CD8-positive, alpha-beta memory T cell (primary cell): ENCODE measurements around the gene GRIN2B. TPM values are rescaled to one million over a fixed set of nuclear protein-coding genes. Genes with fewer than 3 reads are reported as not detected.

ENCODE experiments used
- CTCF ChIA-PET: fragments of 350-600 bp; sonication (Branson Sonifier 250); formaldehyde crosslinking; loops from one replicate; lab custom pipeline; 2021; ENCODE audit warnings: antibody characterized with exemption; lab: Charles Lee
- POLR2A ChIA-PET: fragments of 350-600 bp; sonication (Branson Sonifier 250); formaldehyde crosslinking; loops from one replicate; lab custom pipeline; 2021; ENCODE audit warnings: antibody characterized with exemption; lab: Charles Lee
- DNase-seq, 5 donors: peaks; one replicate each; pipeline versions ENCODE4 v3.0.0 to v3.0.0-alpha.2; 2020 to 2022; ENCODE audit warnings: mixed read lengths in 1 of 5
- H3K27ac ChIP-seq: one replicate; pipeline ENCODE4 v1.7.0; 2013; ENCODE audit warnings: low read depth, mild to moderate bottlenecking, low read length, moderate library complexity
- H3K27me3 ChIP-seq: 2 replicates; pipeline ENCODE4 v1.7.0; 2013; ENCODE audit warnings: low read length, mild to moderate bottlenecking; ENCODE audit not compliant: insufficient read depth, poor library complexity, severe bottlenecking
- H3K36me3 ChIP-seq: 2 replicates; pipeline ENCODE4 v1.7.0; 2013; ENCODE audit warnings: mild to moderate bottlenecking, low read length, moderate library complexity; ENCODE audit not compliant: insufficient read depth
- H3K4me1 ChIP-seq: 2 replicates; pipeline ENCODE4 v1.7.0; 2013; ENCODE audit warnings: mild to moderate bottlenecking, low read length, moderate library complexity; ENCODE audit not compliant: insufficient read depth
- H3K4me3 ChIP-seq: 2 replicates; pipeline ENCODE4 v1.7.0; 2013; ENCODE audit warnings: mild to moderate bottlenecking, low read length
- H3K9me3 ChIP-seq: 2 replicates; pipeline ENCODE4 v1.7.0; 2013; ENCODE audit warnings: mild to moderate bottlenecking, low read length
- H3K27ac Mint-ChIP-seq, 8 donors: one replicate each; pipeline ENCODE4 v1.8.0; 2020 to 2021; ENCODE audit warnings: mixed read lengths in 8 of 8, mild to moderate bottlenecking in 6 of 8, inconsistent platforms in 3 of 8, moderate library complexity in 3 of 8
- H3K27me3 Mint-ChIP-seq, 2 donors: one replicate each; pipeline ENCODE4 v1.8.0; 2020 to 2021; ENCODE audit warnings: mixed read lengths in 2 of 2, mild to moderate bottlenecking in 1 of 2, moderate library complexity in 1 of 2
- H3K36me3 Mint-ChIP-seq, 3 donors: one replicate each; pipeline ENCODE4 v1.8.0; 2020 to 2021; ENCODE audit warnings: mixed read lengths in 3 of 3, inconsistent platforms in 1 of 3, mild to moderate bottlenecking in 1 of 3
- H3K4me1 Mint-ChIP-seq, 3 donors: one replicate each; pipeline ENCODE4 v1.8.0; 2020 to 2021; ENCODE audit warnings: mixed read lengths in 3 of 3, inconsistent platforms in 1 of 3, mild to moderate bottlenecking in 1 of 3
- H3K4me3 Mint-ChIP-seq, 7 donors: one replicate each; pipeline ENCODE4 v1.8.0; 2020 to 2021; ENCODE audit warnings: mixed read lengths in 7 of 7, mild to moderate bottlenecking in 6 of 7, moderate library complexity in 4 of 7, inconsistent platforms in 2 of 7
- H3K9me3 Mint-ChIP-seq, 5 donors: one replicate each; pipeline ENCODE4 v1.8.0; 2020 to 2022; ENCODE audit warnings: mixed read lengths in 5 of 5, mild to moderate bottlenecking in 3 of 5, moderate library complexity in 2 of 5, inconsistent platforms in 1 of 5
- polyA plus RNA-seq: library from polyadenylated mRNA; unstranded; fragments of 300-500 nt; fragmentation: Illumina TruSeq; gene quantifications from one replicate; pipeline ENCODE4 v1.2.3, GENCODE V29; 2021
- total RNA-seq, 2 experiments: library from RNA; stranded (reverse); gene quantifications; one replicate each; pipeline ENCODE4 v1.2.3, GENCODE V29; 2021

GRIN2B gene
- total RNA-seq (not detected), polyA plus RNA-seq (not detected)

DNA sequence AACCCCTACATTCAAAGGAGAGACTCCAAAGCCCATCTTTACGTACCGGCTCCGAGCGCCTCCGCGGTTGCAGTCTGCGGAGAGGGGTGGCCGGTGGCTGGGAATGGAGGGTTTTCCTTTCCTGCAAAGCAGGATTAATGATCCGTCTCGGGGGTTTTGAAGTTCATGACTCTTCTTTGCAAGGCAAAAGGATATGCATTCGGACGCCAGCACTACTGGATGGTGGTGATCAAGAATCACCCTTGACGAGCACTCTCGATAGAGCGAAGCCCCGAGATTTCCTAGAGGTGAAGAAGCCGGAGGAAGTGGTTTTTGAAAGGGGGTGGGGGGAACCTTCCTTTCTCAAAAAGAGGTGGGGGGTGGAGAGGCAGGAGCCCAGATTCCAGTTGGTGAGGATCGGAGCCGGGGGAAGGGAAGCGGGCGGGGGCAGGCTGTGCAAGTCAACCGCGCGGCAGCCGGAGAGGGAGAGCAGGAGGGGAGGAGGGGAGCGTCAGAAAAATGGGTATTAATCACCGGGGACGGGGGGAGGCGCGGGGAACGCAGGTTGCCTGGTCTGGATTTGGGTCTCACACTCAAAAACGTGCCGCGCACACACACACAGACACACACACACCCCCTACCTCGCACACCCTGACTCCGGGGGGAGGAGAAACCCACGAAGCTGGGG, at the start of gene GRIN2B:
GRIN2B (minus strand) TSS at position 307 of the 667 bp plus-strand sequence. CDS start 115,394 bp downstream, outside the sequence.
- Histone ChIP-seq H3K4me3 (no peak within 1 kb of the TSS), H3K4me1 (no peaks in the 10 kb centered on the region), H3K36me3 (no peaks in the 10 kb centered on the region), H3K27ac (no peak within 1 kb of the TSS), H3K27me3 (no peaks in the 10 kb centered on the region), H3K9me3 (no peaks in the 10 kb centered on the region)
- H3K36me3 Mint-ChIP-seq: no peaks in the 10 kb centered on the region
- no peak for DNase-seq
- no peak within 1 kb of the TSS for H3K27ac Mint-ChIP-seq
- H3K9me3 Mint-ChIP-seq: peaks cover 0 to 5% (median 3%) of the 10 kb centered on the region in 5 donors
- ChIA-PET POLR2A (no interaction called here), CTCF (no interaction called here)
- peaks cover 8 to 13% (median 12%) of the 10 kb centered on the region in 3 donors for H3K4me1 Mint-ChIP-seq
- H3K27me3 Mint-ChIP-seq: peaks cover 41 to 74% of the 10 kb centered on the region in 2 donors
- H3K4me3 Mint-ChIP-seq: peak within 1 kb of the TSS in 3 of 7 donors; percentile 5 to 56 (median 32)

- Mint-ChIP-seq H3K4me1 (no peaks in the 10 kb centered on the region), H3K27me3 (peaks cover 0 to 13% of the 10 kb centered on the region in 2 donors), H3K4me3 (no peak overlapping the region), H3K9me3 (peaks cover 0 to 4% (median 0%) of the 10 kb centered on the region in 5 donors), H3K27ac (no peak overlapping the region), H3K36me3 (no peaks in the 10 kb centered on the region)
- H3K4me1 ChIP-seq: no peaks in the 10 kb centered on the region
- no peaks in the 10 kb centered on the region for H3K9me3 ChIP-seq
- H3K4me3 ChIP-seq: no peak overlapping the region
- H3K27ac ChIP-seq: no peak overlapping the region
- no peaks in the 10 kb centered on the region for H3K27me3 ChIP-seq
- POLR2A ChIA-PET: no interaction called here
- H3K36me3 ChIP-seq: no peaks in the 10 kb centered on the region
- CTCF ChIA-PET: no interaction called here
- DNase-seq: no peak
These were observed 45.1 kb upstream of the GRIN2B start for GRCh38 chr12:14026537-14026936.

- Histone ChIP-seq H3K36me3 (no peaks in the 10 kb centered on the region), H3K9me3 (no peaks in the 10 kb centered on the region), H3K27ac (no peak overlapping the region), H3K4me3 (no peak overlapping the region), H3K4me1 (no peaks in the 10 kb centered on the region), H3K27me3 (no peaks in the 10 kb centered on the region)
- no peaks in the 10 kb centered on the region for H3K36me3 Mint-ChIP-seq
- no peak for DNase-seq
- CTCF ChIA-PET: no interaction called here
- no peak overlapping the region for H3K4me3 Mint-ChIP-seq
- no peak overlapping the region for H3K27ac Mint-ChIP-seq
- POLR2A ChIA-PET: no interaction called here
- H3K27me3 Mint-ChIP-seq: peaks cover 0 to 13% of the 10 kb centered on the region in 2 donors
- H3K4me1 Mint-ChIP-seq: no peaks in the 10 kb centered on the region
- H3K9me3 Mint-ChIP-seq: peaks cover 0 to 4% (median 0%) of the 10 kb centered on the region in 5 donors
These were observed 43.2 kb upstream of the GRIN2B start for GRCh38 chr12:14024591-14024990.

- Mint-ChIP-seq H3K27me3 (no peaks in the 10 kb centered on the region), H3K4me3 (no peak overlapping the region), H3K9me3 (no peaks in the 10 kb centered on the region), H3K36me3 (no peaks in the 10 kb centered on the region), H3K27ac (no peak overlapping the region), H3K4me1 (no peaks in the 10 kb centered on the region)
- DNase-seq: no peak
- CTCF ChIA-PET: no interaction called here
- H3K4me1 ChIP-seq: no peaks in the 10 kb centered on the region
- no peaks in the 10 kb centered on the region for H3K9me3 ChIP-seq
- H3K27me3 ChIP-seq: no peaks in the 10 kb centered on the region
- POLR2A ChIA-PET: no interaction called here
- H3K4me3 ChIP-seq: no peak overlapping the region
- no peak overlapping the region for H3K27ac ChIP-seq
- H3K36me3 ChIP-seq: no peaks in the 10 kb centered on the region
These were observed 36.7 kb upstream of the GRIN2B start for GRCh38 chr12:14018080-14018479.

GRCh38 chr12:14010989-14011388, 29.6 kb upstream of the GRIN2B start:
- Mint-ChIP-seq H3K4me1 (no peaks in the 10 kb centered on the region), H3K27me3 (peaks cover 0 to 1% of the 10 kb centered on the region in 2 donors), H3K4me3 (no peak overlapping the region), H3K9me3 (peaks cover 0 to 3% (median 0%) of the 10 kb centered on the region in 5 donors), H3K36me3 (no peaks in the 10 kb centered on the region), H3K27ac (no peak overlapping the region)
- Histone ChIP-seq H3K4me3 (no peak overlapping the region), H3K27ac (no peak overlapping the region), H3K4me1 (no peaks in the 10 kb centered on the region), H3K27me3 (no peaks in the 10 kb centered on the region), H3K36me3 (no peaks in the 10 kb centered on the region), H3K9me3 (no peaks in the 10 kb centered on the region)
- CTCF ChIA-PET: no interaction called here
- no peak for DNase-seq
- POLR2A ChIA-PET: no interaction called here

GRCh38 chr12:14007639-14008038, 26.2 kb upstream of the GRIN2B start:
- Mint-ChIP-seq H3K4me3 (no peak overlapping the region), H3K36me3 (no peaks in the 10 kb centered on the region), H3K27ac (no peak overlapping the region), H3K9me3 (peaks cover 0 to 6% (median 4%) of the 10 kb centered on the region in 5 donors), H3K4me1 (no peaks in the 10 kb centered on the region), H3K27me3 (peaks cover 0 to 4% of the 10 kb centered on the region in 2 donors)
- no peak overlapping the region for H3K27ac ChIP-seq
- H3K27me3 ChIP-seq: no peaks in the 10 kb centered on the region
- no peak for DNase-seq
- no peaks in the 10 kb centered on the region for H3K4me1 ChIP-seq
- no peaks in the 10 kb centered on the region for H3K36me3 ChIP-seq
- no peaks in the 10 kb centered on the region for H3K9me3 ChIP-seq
- CTCF ChIA-PET: no interaction called here
- no peak overlapping the region for H3K4me3 ChIP-seq
- POLR2A ChIA-PET: no interaction called here

DNA sequence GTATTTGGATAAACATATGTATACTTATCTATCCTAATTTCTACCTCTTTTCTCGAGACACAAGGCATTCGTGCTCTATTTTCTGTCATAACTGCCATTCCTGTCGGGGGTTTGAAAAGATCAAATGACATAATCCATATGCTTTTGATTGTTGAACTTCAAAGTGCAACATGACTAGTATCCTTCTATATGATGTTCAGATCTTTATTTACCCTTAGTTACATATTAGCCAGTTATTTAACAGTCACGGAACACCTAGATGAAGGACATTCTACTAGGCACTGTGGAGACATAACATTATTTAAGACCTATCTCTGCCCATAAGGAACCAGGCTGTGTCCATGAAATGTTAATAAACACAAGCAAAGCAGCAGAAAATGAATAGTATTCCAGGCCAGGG, 11.2 kb upstream of the GRIN2B start:
- no peaks in the 10 kb centered on the region for H3K36me3 Mint-ChIP-seq
- DNase-seq: no peak
- H3K36me3 ChIP-seq: no peaks in the 10 kb centered on the region
- no peak overlapping the region for H3K4me3 ChIP-seq
- H3K27ac ChIP-seq: no peak overlapping the region
- H3K27ac Mint-ChIP-seq: no peak overlapping the region
- no peaks in the 10 kb centered on the region for H3K4me1 ChIP-seq
- no peaks in the 10 kb centered on the region for H3K4me1 Mint-ChIP-seq
- peaks cover 0 to 3% (median 0%) of the 10 kb centered on the region in 5 donors for H3K9me3 Mint-ChIP-seq
- ChIA-PET POLR2A (no interaction called here), CTCF (no interaction called here)
- H3K4me3 Mint-ChIP-seq: no peak overlapping the region
- no peaks in the 10 kb centered on the region for H3K9me3 ChIP-seq
- H3K27me3 ChIP-seq: no peaks in the 10 kb centered on the region
- peaks cover 3 to 7% of the 10 kb centered on the region in 2 donors for H3K27me3 Mint-ChIP-seq

DNA sequence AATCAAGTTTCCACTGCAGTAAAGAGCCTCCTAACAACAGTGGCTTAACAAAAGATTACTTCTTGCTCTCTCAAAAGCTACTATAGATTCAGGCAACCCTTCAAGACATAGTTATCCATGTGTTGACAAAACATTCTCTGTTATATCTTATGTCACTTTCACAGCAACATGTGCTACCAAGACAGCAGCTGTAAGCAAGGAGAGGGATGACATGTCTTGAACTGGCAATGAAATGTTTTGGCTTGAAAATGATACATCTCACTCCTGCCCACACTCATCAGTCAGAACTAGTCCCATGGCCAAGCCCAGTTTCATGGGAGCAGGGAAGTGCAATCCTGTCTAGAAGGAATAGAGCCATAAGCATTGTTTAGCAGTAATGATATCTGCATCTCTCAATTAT, 10.7 kb upstream of the GRIN2B start:
- H3K27me3 ChIP-seq: no peaks in the 10 kb centered on the region
- H3K9me3 ChIP-seq: no peaks in the 10 kb centered on the region
- H3K4me3 ChIP-seq: no peak overlapping the region
- H3K27ac ChIP-seq: no peak overlapping the region
- ChIA-PET CTCF (no interaction called here), POLR2A (no interaction called here)
- Mint-ChIP-seq H3K4me3 (no peak overlapping the region), H3K36me3 (no peaks in the 10 kb centered on the region), H3K9me3 (peaks cover 0 to 3% (median 0%) of the 10 kb centered on the region in 5 donors), H3K27ac (no peak overlapping the region), H3K27me3 (peaks cover 3 to 7% of the 10 kb centered on the region in 2 donors), H3K4me1 (no peaks in the 10 kb centered on the region)
- DNase-seq: no peak
- no peaks in the 10 kb centered on the region for H3K4me1 ChIP-seq
- no peaks in the 10 kb centered on the region for H3K36me3 ChIP-seq
